Naive thymus-derived CD4-positive, alpha-beta T cell (primary cell): ENCODE measurements around the gene ZNF597. TPM values are rescaled to one million over a fixed set of nuclear protein-coding genes. Genes with fewer than 3 reads are reported as not detected.
"Not testable (repeated sequence)": the region's sequence is repeated elsewhere in the genome, so short reads cannot be mapped to it uniquely, and the experiment has no call there.

ENCODE experiments used
- ATAC-seq: fragments of 150-1000 bp; cut with Tn5 transposase; 2 replicates; pipeline ENCODE4 v1.10.0; 2021; ENCODE audit warnings: mild to moderate bottlenecking, moderate library complexity
- CTCF ChIA-PET: fragments of 350-600 bp; sonication (Branson Sonifier 250); formaldehyde crosslinking; loops from one replicate; lab custom pipeline; 2021; ENCODE audit warnings: antibody characterized with exemption; lab: Charles Lee
- POLR2A ChIA-PET: fragments of 350-600 bp; sonication (Branson Sonifier 250); formaldehyde crosslinking; loops from one replicate; lab custom pipeline; 2021; ENCODE audit warnings: antibody characterized with exemption, inconsistent platforms; lab: Charles Lee
- DNase-seq, 9 donors: peaks; one replicate each; pipeline versions ENCODE4 v3.0.0 to v3.0.0-alpha.2; 2020 to 2022; ENCODE audit warnings: mixed read lengths in 1 of 9
- H3K27ac ChIP-seq: one replicate; pipeline ENCODE4 v1.7.0; 2013; ENCODE audit warnings: mild to moderate bottlenecking, low read depth, low read length, moderate library complexity
- H3K27me3 ChIP-seq, 2 donors: one replicate each; pipeline ENCODE4 v1.7.0; 2013; ENCODE audit warnings: low read length in 2 of 2, mild to moderate bottlenecking in 2 of 2, moderate library complexity in 2 of 2; ENCODE audit not compliant: control insufficient read depth in 2 of 2, insufficient read depth in 2 of 2
- H3K36me3 ChIP-seq, 3 experiments: 1 replicate in 2 of 3; 2 replicates in 1 of 3; pipeline ENCODE4 v1.7.0; 2013; ENCODE audit warnings: low read length in 3 of 3, mild to moderate bottlenecking in 3 of 3, moderate library complexity in 1 of 3; ENCODE audit not compliant: insufficient read depth in 3 of 3, control insufficient read depth in 2 of 3
- H3K4me1 ChIP-seq, 2 donors: one replicate each; pipeline ENCODE4 v1.7.0; 2013; ENCODE audit warnings: low read length in 2 of 2, mild to moderate bottlenecking in 2 of 2, moderate library complexity in 1 of 2; ENCODE audit not compliant: control insufficient read depth in 2 of 2, insufficient read depth in 2 of 2
- H3K4me3 ChIP-seq: 2 replicates; pipeline ENCODE4 v1.7.0; 2013; ENCODE audit warnings: mild to moderate bottlenecking, low read length
- H3K9me3 ChIP-seq, 3 experiments: 1 replicate in 2 of 3; 2 replicates in 1 of 3; pipeline ENCODE4 v1.7.0; 2013; ENCODE audit warnings: low read length in 3 of 3; ENCODE audit not compliant: control insufficient read depth in 2 of 3
- H3K27ac Mint-ChIP-seq, 9 donors: one replicate each; pipeline ENCODE4 v1.8.0; 2020 to 2022; ENCODE audit warnings: mixed read lengths in 9 of 9, mild to moderate bottlenecking in 8 of 9, moderate library complexity in 5 of 9, inconsistent platforms in 2 of 9
- H3K27me3 Mint-ChIP-seq, 5 donors: one replicate each; pipeline ENCODE4 v1.8.0; 2021 to 2022; ENCODE audit warnings: mixed read lengths in 5 of 5, mild to moderate bottlenecking in 1 of 5
- H3K36me3 Mint-ChIP-seq, 5 donors: one replicate each; pipeline ENCODE4 v1.8.0; 2020 to 2022; ENCODE audit warnings: mixed read lengths in 5 of 5, mild to moderate bottlenecking in 3 of 5, inconsistent platforms in 1 of 5
- H3K4me1 Mint-ChIP-seq, 7 donors: one replicate each; pipeline ENCODE4 v1.8.0; 2020 to 2022; ENCODE audit warnings: mixed read lengths in 7 of 7, mild to moderate bottlenecking in 3 of 7, inconsistent platforms in 1 of 7
- H3K4me3 Mint-ChIP-seq, 10 donors: one replicate each; pipeline ENCODE4 v1.8.0; 2020 to 2022; ENCODE audit warnings: mild to moderate bottlenecking in 10 of 10, mixed read lengths in 10 of 10, moderate library complexity in 6 of 10, inconsistent platforms in 2 of 10
- H3K9me3 Mint-ChIP-seq, 11 donors: one replicate each; pipeline ENCODE4 v1.8.0; 2020 to 2022; ENCODE audit warnings: mixed read lengths in 11 of 11, mild to moderate bottlenecking in 4 of 11, inconsistent platforms in 1 of 11, moderate library complexity in 1 of 11
- intact Hi-C, 2 donors: fragments of 100-400 bp; cut with micrococcal nuclease; formaldehyde crosslinking; loops; one replicate each; pipeline ENCODE4 v1.15.1; 2023
- polyA plus RNA-seq, 2 donors: library from polyadenylated mRNA; unstranded; fragments of 300-500 nt; fragmentation: Illumina TruSeq; gene quantifications; one replicate each; pipeline ENCODE4 v1.2.3, GENCODE V29; 2021
- total RNA-seq, 6 experiments: library from RNA in 5 of 6; stranded (reverse) in 5 of 6; gene quantifications; 1 replicate in 5 of 6; 2 replicates in 1 of 6; pipeline ENCODE4 v1.2.3 and lab custom pipeline; 2021 to 2026

ZNF597 gene
- total and polyA plus RNA-seq, 7 experiments from 2014 or later: 1.7 to 5.9 (median 2.9) TPM

- ATAC-seq (no peak), DNase-seq (no peak)
- H3K9me3 ChIP-seq: no peaks in the 10 kb centered on the region
- ChIA-PET CTCF (no interaction called here), POLR2A (no interaction called here)
- no peak overlapping the region for H3K4me3 ChIP-seq
- Mint-ChIP-seq H3K36me3 (peaks cover 5 to 29% (median 11%) of the 10 kb centered on the region in 5 donors), H3K27ac (peak overlapping the region in 5 of 9 donors; percentile 28 to 80 (median 62)), H3K27me3 (no peaks in the 10 kb centered on the region), H3K4me1 (peaks cover 11 to 37% (median 16%) of the 10 kb centered on the region in 7 donors), H3K9me3 (no peaks in the 10 kb centered on the region), H3K4me3 (peak overlapping the region in 1 of 10 donors; percentile 61)
- peaks cover 0 to 44% (median 5%) of the 10 kb centered on the region in 3 experiments for H3K36me3 ChIP-seq
- H3K27me3 ChIP-seq: no peaks in the 10 kb centered on the region
- no peak overlapping the region for H3K27ac ChIP-seq
- intact Hi-C loops: no loop called here
- H3K4me1 ChIP-seq: no peaks in the 10 kb centered on the region
These were observed 32.5 kb upstream of the ZNF597 start for GRCh38 chr16:3475604-3476375.

- H3K9me3 ChIP-seq, CTCF ChIA-PET, H3K9me3 Mint-ChIP-seq, H3K4me3 Mint-ChIP-seq, H3K27me3 ChIP-seq, intact Hi-C loops, H3K27ac ChIP-seq, H3K4me1 ChIP-seq, DNase-seq, POLR2A ChIA-PET, H3K4me3 ChIP-seq, H3K27me3 Mint-ChIP-seq, H3K27ac Mint-ChIP-seq, ATAC-seq: not testable (repeated sequence)
- Mint-ChIP-seq H3K4me1 (peaks cover 11 to 39% (median 19%) of the 10 kb centered on the region in 7 donors), H3K36me3 (peaks cover 5 to 31% (median 11%) of the 10 kb centered on the region in 5 donors)
- H3K36me3 ChIP-seq: peaks cover 0 to 37% (median 4%) of the 10 kb centered on the region in 3 experiments
These were observed 31.6 kb upstream of the ZNF597 start for GRCh38 chr16:3474870-3475269.

GRCh38 chr16:3474136-3474779, 31.0 kb upstream of the ZNF597 start:
- Histone ChIP-seq H3K4me3 (no peak overlapping the region), H3K27ac (no peak overlapping the region), H3K36me3 (peaks cover 0 to 30% (median 0%) of the 10 kb centered on the region in 3 experiments), H3K27me3 (no peaks in the 10 kb centered on the region), H3K9me3 (no peaks in the 10 kb centered on the region), H3K4me1 (no peaks in the 10 kb centered on the region)
- intact Hi-C loops: no loop called here
- no peak for ATAC-seq
- no peaks in the 10 kb centered on the region for H3K9me3 Mint-ChIP-seq
- H3K4me1 Mint-ChIP-seq: peaks cover 11 to 44% (median 24%) of the 10 kb centered on the region in 7 donors
- CTCF ChIA-PET: no interaction called here
- H3K36me3 Mint-ChIP-seq: peaks cover 5 to 25% (median 11%) of the 10 kb centered on the region in 5 donors
- POLR2A ChIA-PET: no interaction called here
- H3K27ac Mint-ChIP-seq: peak overlapping the region in 1 of 9 donors; percentile 51
- H3K4me3 Mint-ChIP-seq: no peak overlapping the region
- no peaks in the 10 kb centered on the region for H3K27me3 Mint-ChIP-seq
- DNase-seq: no peak

GRCh38 chr16:3473596-3473943, 30.3 kb upstream of the ZNF597 start:
- H3K4me1 Mint-ChIP-seq: peaks cover 10 to 44% (median 29%) of the 10 kb centered on the region in 7 donors
- DNase-seq, H3K4me3 ChIP-seq, H3K27me3 Mint-ChIP-seq, H3K9me3 Mint-ChIP-seq, ATAC-seq, intact Hi-C loops, H3K4me3 Mint-ChIP-seq, H3K27me3 ChIP-seq, H3K4me1 ChIP-seq, H3K9me3 ChIP-seq, CTCF ChIA-PET, POLR2A ChIA-PET, H3K27ac ChIP-seq: not testable (repeated sequence)
- H3K36me3 ChIP-seq: peaks cover 0 to 24% (median 0%) of the 10 kb centered on the region in 3 experiments
- H3K36me3 Mint-ChIP-seq: peaks cover 5 to 21% (median 10%) of the 10 kb centered on the region in 5 donors
- H3K27ac Mint-ChIP-seq: peak overlapping the region in 5 of 9 donors; percentile 38 to 68 (median 51)

GRCh38 chr16:3472878-3473595, 29.7 kb upstream of the ZNF597 start:
- Histone ChIP-seq H3K4me3 (no peak overlapping the region), H3K27me3 (no peaks in the 10 kb centered on the region), H3K27ac (no peak overlapping the region), H3K9me3 (no peaks in the 10 kb centered on the region), H3K4me1 (peaks cover 0 to under 1% of the 10 kb centered on the region in 2 donors), H3K36me3 (peaks cover 0 to 18% (median 0%) of the 10 kb centered on the region in 3 experiments)
- CTCF ChIA-PET: no interaction called here
- Mint-ChIP-seq H3K27me3 (no peaks in the 10 kb centered on the region), H3K27ac (peak overlapping the region in 6 of 9 donors; percentile 18 to 83 (median 58)), H3K9me3 (no peaks in the 10 kb centered on the region), H3K4me3 (no peak overlapping the region), H3K4me1 (peaks cover 13 to 49% (median 34%) of the 10 kb centered on the region in 7 donors), H3K36me3 (peaks cover 5 to 19% (median 10%) of the 10 kb centered on the region in 5 donors)
- DNase-seq: no peak
- POLR2A ChIA-PET: no interaction called here
- intact Hi-C loops: no loop called here
- no peak for ATAC-seq

GRCh38 chr16:3471518-3472176, 28.3 kb upstream of the ZNF597 start:
- Histone ChIP-seq H3K9me3 (no peaks in the 10 kb centered on the region), H3K27me3 (no peaks in the 10 kb centered on the region), H3K36me3 (peaks cover 0 to 25% (median 0%) of the 10 kb centered on the region in 3 experiments), H3K4me3 (no peak overlapping the region), H3K27ac (no peak overlapping the region), H3K4me1 (peaks cover 0 to 3% of the 10 kb centered on the region in 2 donors)
- ChIA-PET CTCF (no interaction called here), POLR2A (interaction anchor here (0.7 to 1.2 kb wide), 2 partner anchors 71 to 81 kb away, joined by 3 to 5 read pairs; partner anchors contain the start of genes ZNF174 and ZSCAN32)
- H3K36me3 Mint-ChIP-seq: peaks cover 5 to 24% (median 10%) of the 10 kb centered on the region in 5 donors
- no peak overlapping the region for H3K27ac Mint-ChIP-seq
- no peaks in the 10 kb centered on the region for H3K27me3 Mint-ChIP-seq
- ATAC-seq (no peak), DNase-seq (no peak)
- intact Hi-C loops: no loop called here
- no peaks in the 10 kb centered on the region for H3K9me3 Mint-ChIP-seq
- H3K4me1 Mint-ChIP-seq: peaks cover 19 to 63% (median 48%) of the 10 kb centered on the region in 7 donors
- no peak overlapping the region for H3K4me3 Mint-ChIP-seq
